Measurements from ENCODE around the gene ZNF514.

- TF ChIP-seq, protein P1, sequence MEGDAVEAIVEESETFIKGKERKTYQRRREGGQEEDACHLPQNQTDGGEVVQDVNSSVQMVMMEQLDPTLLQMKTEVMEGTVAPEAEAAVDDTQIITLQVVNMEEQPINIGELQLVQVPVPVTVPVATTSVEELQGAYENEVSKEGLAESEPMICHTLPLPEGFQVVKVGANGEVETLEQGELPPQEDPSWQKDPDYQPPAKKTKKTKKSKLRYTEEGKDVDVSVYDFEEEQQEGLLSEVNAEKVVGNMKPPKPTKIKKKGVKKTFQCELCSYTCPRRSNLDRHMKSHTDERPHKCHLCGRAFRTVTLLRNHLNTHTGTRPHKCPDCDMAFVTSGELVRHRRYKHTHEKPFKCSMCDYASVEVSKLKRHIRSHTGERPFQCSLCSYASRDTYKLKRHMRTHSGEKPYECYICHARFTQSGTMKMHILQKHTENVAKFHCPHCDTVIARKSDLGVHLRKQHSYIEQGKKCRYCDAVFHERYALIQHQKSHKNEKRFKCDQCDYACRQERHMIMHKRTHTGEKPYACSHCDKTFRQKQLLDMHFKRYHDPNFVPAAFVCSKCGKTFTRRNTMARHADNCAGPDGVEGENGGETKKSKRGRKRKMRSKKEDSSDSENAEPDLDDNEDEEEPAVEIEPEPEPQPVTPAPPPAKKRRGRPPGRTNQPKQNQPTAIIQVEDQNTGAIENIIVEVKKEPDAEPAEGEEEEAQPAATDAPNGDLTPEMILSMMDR (conservative IDR thresholded peaks at IDR 0.05): no peak
- no peak for TF ChIP-seq ZFX (IDR thresholded peaks at IDR 0.05)
Observed at GRCh38 chr2:95204396-95204795, 44.7 kb upstream of the ZNF514 start.
